ENCODE measurements around the gene DEGS2.

- no peak for TF ChIP-seq PBX3 (CRISPR knock-in tag; IDR thresholded peaks at IDR 0.05)
- TF ChIP-seq HIC1 (tag by site-specific recombination; IDR thresholded peaks at IDR 0.05), result no peak
- TF ChIP-seq BCL11A (tag by site-specific recombination; IDR thresholded peaks at IDR 0.05; ENCODE audit: low read depth), result no peak
These were observed 554 bp upstream of the DEGS2 start for GRCh38 chr14:100159865-100160533.

Measured in HEK293 (cell line).